RWPE2 (cell line): ENCODE results near the gene PPM1M.
A peak's percentile ranks its signal among the peaks of the same experiment; 100 is the strongest.

Experiments
- ATAC-seq: fragments of 200-7000 bp; cut with Tn5 transposase; 3 replicates; pipeline ENCODE4 v1.9.1; 2021; ENCODE audit warnings: low read depth
- DNase-seq: peaks from one replicate; pipeline ENCODE4 v3.0.0-alpha.2; 2020; ENCODE audit warnings: low spot score
- H3K27ac ChIP-seq: fragments of 450-650 bp; 2 replicates; pipeline ENCODE4 v1.5.1; 2017; ENCODE audit warnings: mild to moderate bottlenecking; ENCODE audit not compliant: poor library complexity, severe bottlenecking
- H3K27me3 ChIP-seq: fragments of 250-450 bp; sonication (Bioruptor Pico); 2 replicates; pipeline ENCODE4 v1.5.1; 2021; ENCODE audit warnings: mild to moderate bottlenecking, moderate library complexity; ENCODE audit not compliant: insufficient read depth, poor library complexity, severe bottlenecking
- H3K36me3 ChIP-seq: fragments of 250-450 bp; sonication (Bioruptor Pico); 2 replicates; pipeline ENCODE4 v1.5.1; 2020; ENCODE audit warnings: low read depth, mild to moderate bottlenecking, moderate library complexity
- H3K4me1 ChIP-seq: fragments of 250-450 bp; sonication (Bioruptor Pico); 2 replicates; pipeline ENCODE4 v1.5.1; 2021; ENCODE audit warnings: mild to moderate bottlenecking, moderate library complexity; ENCODE audit not compliant: insufficient read depth, poor library complexity, severe bottlenecking
- H3K4me3 ChIP-seq: fragments of 250-450 bp; sonication (Bioruptor Pico); 2 replicates; pipeline ENCODE4 v1.5.1; 2021; ENCODE audit warnings: mild to moderate bottlenecking, moderate library complexity; ENCODE audit not compliant: severe bottlenecking
- H3K9me3 ChIP-seq: fragments of 250-450 bp; sonication (Bioruptor Pico); 2 replicates; pipeline ENCODE4 v1.5.1; 2021; ENCODE audit warnings: mild to moderate bottlenecking, moderate library complexity; ENCODE audit not compliant: severe bottlenecking
- TF ChIP-seq, protein P1 (sequence below): fragments of 450-650 bp; IDR thresholded peaks from one replicate; pipeline ENCODE4 v1.5.1; 2017; ENCODE audit warnings: mild to moderate bottlenecking, moderate library complexity; ENCODE audit not compliant: poor library complexity, severe bottlenecking

PPM1M gene

GRCh38 chr3:52248816-52249547 is 3.4 kb downstream of the PPM1M start:
- TF ChIP-seq, protein P1, sequence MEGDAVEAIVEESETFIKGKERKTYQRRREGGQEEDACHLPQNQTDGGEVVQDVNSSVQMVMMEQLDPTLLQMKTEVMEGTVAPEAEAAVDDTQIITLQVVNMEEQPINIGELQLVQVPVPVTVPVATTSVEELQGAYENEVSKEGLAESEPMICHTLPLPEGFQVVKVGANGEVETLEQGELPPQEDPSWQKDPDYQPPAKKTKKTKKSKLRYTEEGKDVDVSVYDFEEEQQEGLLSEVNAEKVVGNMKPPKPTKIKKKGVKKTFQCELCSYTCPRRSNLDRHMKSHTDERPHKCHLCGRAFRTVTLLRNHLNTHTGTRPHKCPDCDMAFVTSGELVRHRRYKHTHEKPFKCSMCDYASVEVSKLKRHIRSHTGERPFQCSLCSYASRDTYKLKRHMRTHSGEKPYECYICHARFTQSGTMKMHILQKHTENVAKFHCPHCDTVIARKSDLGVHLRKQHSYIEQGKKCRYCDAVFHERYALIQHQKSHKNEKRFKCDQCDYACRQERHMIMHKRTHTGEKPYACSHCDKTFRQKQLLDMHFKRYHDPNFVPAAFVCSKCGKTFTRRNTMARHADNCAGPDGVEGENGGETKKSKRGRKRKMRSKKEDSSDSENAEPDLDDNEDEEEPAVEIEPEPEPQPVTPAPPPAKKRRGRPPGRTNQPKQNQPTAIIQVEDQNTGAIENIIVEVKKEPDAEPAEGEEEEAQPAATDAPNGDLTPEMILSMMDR: no peak
- H3K36me3 ChIP-seq: peaks cover 25% of the 10 kb centered on the region
- DNase-seq: peak; percentile 54
- ATAC-seq: no peak
- peaks cover 11% of the 10 kb centered on the region for H3K4me1 ChIP-seq
- H3K9me3 ChIP-seq: no peaks in the 10 kb centered on the region
- no peak overlapping the region for H3K27ac ChIP-seq
- H3K27me3 ChIP-seq: no peaks in the 10 kb centered on the region
- no peak overlapping the region for H3K4me3 ChIP-seq

DNA sequence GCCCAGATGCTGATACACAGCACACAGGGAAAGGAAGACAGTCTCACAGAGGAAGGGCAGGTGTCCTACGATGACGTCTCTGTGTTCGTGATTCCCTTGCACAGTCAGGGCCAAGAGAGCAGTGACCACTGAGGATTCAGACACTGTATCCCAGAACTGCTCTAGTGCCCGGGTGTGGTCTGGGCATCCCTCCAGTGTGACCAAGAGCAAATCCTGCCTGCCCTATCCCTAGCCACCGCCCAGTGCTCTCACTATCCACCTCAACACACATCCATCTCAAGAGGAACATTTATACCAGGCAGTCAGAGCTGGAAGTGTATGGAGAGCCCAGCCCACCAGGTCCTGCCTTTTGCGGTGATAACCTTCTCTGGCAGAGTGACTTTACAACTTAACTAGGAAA is 4.1 kb downstream of the PPM1M start:
- ATAC-seq: no peak
- no peak overlapping the region for H3K4me3 ChIP-seq
- H3K36me3 ChIP-seq: peaks cover 29% of the 10 kb centered on the region
- H3K27me3 ChIP-seq: no peaks in the 10 kb centered on the region
- no peak overlapping the region for H3K27ac ChIP-seq
- DNase-seq: no peak
- TF ChIP-seq, protein P1: no peak
- H3K9me3 ChIP-seq: no peaks in the 10 kb centered on the region
- peaks cover 4% of the 10 kb centered on the region for H3K4me1 ChIP-seq

DNA sequence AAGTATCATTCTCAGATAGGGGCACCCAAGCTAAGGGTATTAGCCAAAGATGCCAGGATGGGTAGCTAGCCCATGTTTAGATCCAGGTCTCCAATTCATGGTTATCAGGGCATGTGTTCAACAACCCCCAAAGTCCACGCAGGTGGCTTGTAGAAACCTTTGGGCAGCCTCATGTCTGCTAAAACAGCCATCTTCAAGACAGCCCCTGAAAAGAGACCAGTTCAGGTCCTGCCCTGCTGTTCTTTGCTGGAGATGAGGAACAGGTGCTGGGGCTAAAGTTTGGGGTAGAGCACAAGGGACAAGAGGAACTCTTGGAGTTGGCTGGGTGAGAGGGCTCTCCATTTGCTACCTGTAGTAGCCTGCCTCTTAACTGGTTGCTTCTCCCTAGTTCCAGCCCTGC is 4.6 kb downstream of the PPM1M start:
- H3K36me3 ChIP-seq: peaks cover 31% of the 10 kb centered on the region
- DNase-seq (no peak), ATAC-seq (no peak)
- H3K27me3 ChIP-seq: no peaks in the 10 kb centered on the region
- TF ChIP-seq, protein P1: no peak
- no peak overlapping the region for H3K27ac ChIP-seq
- no peaks in the 10 kb centered on the region for H3K9me3 ChIP-seq
- peaks cover 1% of the 10 kb centered on the region for H3K4me1 ChIP-seq
- H3K4me3 ChIP-seq: no peak overlapping the region

DNA sequence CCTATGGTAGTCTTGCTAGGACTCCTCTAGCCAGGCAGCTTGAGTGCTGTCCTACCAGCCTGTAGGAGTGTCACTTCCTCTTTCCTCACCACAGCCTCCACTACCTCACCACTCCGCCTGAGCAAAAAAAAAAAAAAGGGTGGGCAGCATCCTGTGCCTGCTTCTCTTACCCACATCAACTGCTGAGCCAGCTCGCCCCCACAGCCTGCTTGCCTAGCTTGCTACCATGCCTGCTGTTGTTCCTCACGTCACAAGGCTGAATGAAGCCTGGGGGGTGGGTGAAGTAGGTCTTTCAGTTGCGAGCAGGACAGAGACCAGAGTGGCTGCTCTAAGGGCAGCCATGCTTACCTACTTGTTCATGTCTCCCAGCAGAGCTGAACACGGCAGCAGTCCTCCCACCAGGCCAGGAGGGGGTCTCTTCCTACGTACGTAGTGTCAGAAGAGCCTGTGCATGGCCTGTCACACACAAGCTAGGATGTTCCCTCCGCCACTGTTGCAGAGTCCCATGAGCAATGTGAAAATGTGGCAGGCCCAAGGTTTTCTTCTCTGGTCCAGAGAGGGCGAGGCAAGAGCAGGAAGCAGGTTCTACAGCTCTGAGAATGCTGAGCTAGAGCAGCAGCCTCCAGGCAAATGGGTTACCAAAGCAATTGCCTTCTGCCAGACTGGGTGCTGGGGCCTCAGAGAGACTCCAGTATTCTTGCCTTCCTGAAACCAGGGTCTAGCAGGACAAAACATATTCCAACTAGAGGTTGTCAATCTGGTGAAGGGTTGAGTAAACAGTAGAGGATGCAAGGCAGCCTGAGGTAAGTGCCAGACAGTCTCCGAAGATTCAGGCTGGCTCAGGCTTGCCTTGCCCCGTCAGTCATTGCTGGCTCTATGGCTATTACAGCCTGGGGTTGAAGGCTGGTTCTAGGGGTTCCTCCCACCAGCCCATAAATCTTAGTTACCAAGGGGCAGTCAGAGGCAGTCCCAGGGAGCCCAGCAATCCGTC is 8.1 kb downstream of the PPM1M start:
- DNase-seq (no peak), ATAC-seq (peak; percentile 25; the same call in 2 of the 3 replicates)
- H3K4me3 ChIP-seq: no peak overlapping the region
- TF ChIP-seq, protein P1: no peak
- H3K27ac ChIP-seq: no peak overlapping the region
- H3K36me3 ChIP-seq: peaks cover 64% of the 10 kb centered on the region
- no peaks in the 10 kb centered on the region for H3K9me3 ChIP-seq
- H3K27me3 ChIP-seq: no peaks in the 10 kb centered on the region
- H3K4me1 ChIP-seq: no peaks in the 10 kb centered on the region
